Sciatic nerve (tissue), 2 donors: ENCODE data around the gene GPR137. TPM values are rescaled to one million over a fixed set of nuclear protein-coding genes. Genes with fewer than 3 reads are reported as not detected.

Experiments used
- ATAC-seq: fragments of 200-7000 bp; cut with Tn5 transposase; one replicate; pipeline ENCODE4 v1.9.1; 2020; ENCODE audit warnings: mild to moderate bottlenecking, moderate library complexity
- DNase-seq: peaks from one replicate; pipeline ENCODE4 v3.0.0-alpha.2; 2020; ENCODE audit warnings: low spot score
- intact Hi-C: fragments of 100-400 bp; cut with DNase I; formaldehyde crosslinking; loops from one replicate; pipeline ENCODE4 v1.14.2; 2022
- total RNA-seq: library from RNA; stranded (reverse); fragmentation: NEBNext Ultra II Directional; extraction: Animal tissue kit (Norgen Biotek cat#: 25700); gene quantifications from one replicate; pipeline ENCODE4 v1.2.1, GENCODE V29; 2021
- donor health status: DM: no; HTN: no; CAD: no.
- donor health status: DM: no; HTN: no; CAD: no.

Gene GPR137
- total RNA-seq, 1 donor from 2014 or later = 34.4 TPM

DNA sequence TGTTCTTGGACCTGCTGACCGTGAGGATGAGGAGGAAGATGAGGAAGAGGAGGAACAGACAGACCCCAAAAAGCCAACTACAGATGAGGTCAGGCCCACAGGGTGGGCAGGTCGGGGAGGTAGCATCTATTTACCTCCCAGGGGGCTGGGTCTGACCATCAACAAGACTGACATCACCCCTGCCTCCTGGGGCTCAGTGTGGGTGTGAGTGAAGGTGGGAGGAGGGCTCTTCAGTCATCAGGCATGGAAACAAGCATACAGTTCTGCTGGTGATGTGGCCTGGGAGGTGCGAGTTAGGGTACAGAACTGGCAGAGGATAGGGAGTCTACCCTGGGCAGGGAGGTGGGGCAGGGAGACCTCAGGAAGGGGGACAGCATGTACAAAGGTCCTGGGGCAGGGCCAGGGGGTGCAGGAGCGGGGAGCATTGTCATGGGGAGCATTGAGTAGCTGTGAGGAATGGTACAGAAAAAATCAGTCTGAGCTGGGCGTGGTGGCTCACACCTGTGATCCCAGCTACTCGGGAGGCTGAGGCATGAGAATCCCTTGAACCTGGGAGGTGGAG is 25.4 kb upstream of the GPR137 start:
- ATAC-seq (no peak), DNase-seq (no peak)
- intact Hi-C loops = no loop called here

DNA sequence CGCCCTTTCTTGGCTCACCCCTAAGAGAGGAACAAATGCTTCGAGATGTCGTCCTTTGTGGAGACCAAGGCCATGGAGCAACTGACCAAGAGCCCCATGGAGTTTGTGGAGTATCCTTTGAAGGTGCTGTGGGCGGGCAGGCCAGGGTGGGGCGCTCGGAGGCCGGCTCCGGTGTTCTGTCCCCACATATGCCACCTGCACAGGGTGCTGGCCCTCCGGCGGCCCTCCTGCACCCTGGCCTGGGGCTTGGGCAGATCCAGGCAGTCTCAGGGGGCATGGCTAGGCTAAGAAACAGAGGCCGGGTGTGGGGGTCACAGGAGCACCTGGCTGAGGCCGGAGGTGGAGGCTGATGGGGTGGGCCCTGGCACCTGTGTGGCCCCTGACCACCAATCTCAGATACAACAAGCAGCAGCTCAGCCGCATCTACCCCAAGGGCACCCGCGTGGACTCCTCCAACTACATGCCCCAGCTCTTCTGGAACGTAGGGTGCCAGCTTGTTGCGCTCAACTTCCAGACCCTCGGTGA is 24.0 kb upstream of the GPR137 start:
- intact Hi-C loops = no loop called here
- DNase-seq (no peak), ATAC-seq (no peak)

DNA sequence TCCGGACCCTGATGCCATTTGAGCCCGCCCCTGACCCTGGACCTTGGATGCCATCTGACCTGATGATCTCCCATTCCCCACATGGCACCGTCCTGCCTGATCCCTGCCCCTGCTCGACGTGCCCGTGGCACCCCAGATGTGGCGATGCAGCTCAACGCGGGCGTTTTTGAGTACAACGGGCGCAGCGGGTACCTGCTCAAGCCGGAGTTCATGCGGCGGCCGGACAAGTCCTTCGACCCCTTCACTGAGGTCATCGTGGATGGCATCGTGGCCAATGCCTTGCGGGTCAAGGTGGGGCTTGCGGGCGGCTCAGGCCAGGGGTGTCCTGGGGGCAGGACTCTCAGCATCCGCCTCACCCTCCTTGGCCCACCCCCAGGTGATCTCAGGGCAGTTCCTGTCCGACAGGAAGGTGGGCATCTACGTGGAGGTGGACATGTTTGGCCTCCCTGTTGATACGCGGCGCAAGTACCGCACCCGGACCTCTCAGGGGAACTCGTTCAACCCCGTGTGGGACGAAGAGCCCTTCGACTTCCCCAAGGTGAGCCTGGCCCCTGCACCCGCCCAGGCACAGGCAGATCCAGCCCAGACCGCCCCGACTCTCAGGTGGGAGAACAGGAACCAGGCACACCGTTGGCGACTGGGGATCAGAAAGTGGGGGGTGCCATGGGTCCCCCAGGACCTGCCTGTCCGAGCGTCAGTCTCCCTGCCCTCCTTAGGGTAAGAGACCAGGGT is 23.2 kb upstream of the GPR137 start:
- DNase-seq = no peak
- ATAC-seq = no peak
- intact Hi-C loops = no loop called here

DNA sequence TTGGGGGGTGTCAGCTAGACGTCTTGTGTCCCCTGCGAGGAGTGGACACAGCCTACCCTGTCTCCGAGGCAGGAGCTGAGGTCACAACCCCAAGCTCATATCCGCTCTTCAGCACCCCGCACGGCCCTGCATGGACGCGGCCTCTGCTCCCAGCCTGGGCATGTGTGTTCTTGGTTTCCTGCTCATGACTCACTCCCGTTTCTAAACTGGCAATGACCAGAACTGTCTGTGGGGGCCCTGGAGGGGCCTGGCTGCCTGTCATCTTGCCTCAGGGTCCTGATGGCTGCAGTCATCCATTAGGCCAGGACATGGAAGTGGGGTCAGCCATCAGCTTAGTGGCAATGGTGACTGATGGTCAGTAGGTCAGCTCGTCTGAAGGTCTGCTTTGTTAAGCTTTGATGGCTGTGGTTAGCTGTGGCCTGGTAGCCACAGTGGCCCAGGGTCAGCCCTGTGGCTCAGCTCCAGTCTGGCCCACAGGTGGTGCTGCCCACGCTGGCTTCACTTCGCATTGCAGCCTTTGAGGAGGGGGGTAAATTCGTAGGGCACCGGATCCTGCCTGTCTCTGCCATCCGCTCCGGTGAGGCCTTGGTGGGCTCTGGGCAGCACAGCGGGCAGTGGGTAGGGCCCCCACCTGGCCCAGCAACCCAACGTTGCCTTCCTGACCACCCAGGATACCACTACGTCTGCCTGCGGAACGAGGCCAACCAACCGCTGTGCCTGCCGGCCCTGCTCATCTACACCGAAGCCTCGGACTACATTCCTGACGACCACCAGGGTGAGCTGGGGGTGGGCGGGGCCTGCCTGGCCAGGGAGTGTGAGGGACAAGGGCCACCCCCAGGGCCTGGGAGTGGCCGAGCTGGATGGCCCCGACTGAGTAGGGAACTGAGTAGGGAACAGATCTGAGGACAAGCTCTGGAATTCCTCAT is 22.4 kb upstream of the GPR137 start:
- intact Hi-C loops = no loop called here
- no peak for ATAC-seq

DNA sequence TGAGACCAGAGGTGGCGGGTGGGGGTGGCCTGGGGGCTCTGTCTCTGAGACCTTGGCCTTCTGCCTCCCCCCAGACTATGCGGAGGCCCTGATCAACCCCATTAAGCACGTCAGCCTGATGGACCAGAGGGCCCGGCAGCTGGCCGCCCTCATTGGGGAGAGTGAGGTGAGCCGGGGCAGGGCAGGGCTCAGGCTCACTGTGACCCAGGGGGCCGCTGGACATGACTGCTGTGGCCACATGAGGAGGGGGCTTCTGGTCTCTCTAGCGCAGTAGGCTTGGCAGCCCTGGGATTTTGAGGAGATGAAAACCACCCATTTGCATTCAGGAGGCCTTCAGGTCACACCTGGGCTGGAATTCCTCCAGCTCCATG is 21.7 kb upstream of the GPR137 start:
- no peak for DNase-seq
- no peak for ATAC-seq

More for the DNA sequence above, 22.4 kb upstream of the GPR137 start:
- DNase-seq = no peak

DNA sequence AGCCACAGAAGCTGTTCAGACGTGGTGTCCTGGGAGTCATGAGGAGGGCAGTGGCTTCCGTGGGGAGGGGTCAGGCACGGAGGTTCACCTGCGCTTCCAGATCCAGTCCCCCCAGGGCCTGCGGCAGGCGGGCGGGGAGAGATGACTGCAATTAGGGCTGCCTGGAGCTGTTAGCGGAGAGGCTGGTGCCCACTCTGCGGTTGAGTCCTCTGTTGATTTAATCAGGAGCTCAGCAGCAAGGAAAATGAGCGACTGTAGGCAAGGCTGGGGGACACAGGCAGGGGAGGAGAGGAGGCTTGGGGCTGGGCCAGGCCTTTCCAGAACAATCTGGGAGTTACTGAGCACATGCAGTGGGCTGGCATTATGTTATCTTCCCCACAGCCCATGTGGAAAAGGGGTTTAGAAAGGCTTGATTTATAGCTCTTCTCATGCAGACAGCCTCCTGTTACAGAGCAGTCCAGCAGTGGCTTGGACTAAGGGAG is 21.2 kb upstream of the GPR137 start:
- ATAC-seq (no peak), DNase-seq (no peak)
- intact Hi-C loops = no loop called here

More for the DNA sequence above, 21.7 kb upstream of the GPR137 start:
- intact Hi-C loops = no loop called here

DNA sequence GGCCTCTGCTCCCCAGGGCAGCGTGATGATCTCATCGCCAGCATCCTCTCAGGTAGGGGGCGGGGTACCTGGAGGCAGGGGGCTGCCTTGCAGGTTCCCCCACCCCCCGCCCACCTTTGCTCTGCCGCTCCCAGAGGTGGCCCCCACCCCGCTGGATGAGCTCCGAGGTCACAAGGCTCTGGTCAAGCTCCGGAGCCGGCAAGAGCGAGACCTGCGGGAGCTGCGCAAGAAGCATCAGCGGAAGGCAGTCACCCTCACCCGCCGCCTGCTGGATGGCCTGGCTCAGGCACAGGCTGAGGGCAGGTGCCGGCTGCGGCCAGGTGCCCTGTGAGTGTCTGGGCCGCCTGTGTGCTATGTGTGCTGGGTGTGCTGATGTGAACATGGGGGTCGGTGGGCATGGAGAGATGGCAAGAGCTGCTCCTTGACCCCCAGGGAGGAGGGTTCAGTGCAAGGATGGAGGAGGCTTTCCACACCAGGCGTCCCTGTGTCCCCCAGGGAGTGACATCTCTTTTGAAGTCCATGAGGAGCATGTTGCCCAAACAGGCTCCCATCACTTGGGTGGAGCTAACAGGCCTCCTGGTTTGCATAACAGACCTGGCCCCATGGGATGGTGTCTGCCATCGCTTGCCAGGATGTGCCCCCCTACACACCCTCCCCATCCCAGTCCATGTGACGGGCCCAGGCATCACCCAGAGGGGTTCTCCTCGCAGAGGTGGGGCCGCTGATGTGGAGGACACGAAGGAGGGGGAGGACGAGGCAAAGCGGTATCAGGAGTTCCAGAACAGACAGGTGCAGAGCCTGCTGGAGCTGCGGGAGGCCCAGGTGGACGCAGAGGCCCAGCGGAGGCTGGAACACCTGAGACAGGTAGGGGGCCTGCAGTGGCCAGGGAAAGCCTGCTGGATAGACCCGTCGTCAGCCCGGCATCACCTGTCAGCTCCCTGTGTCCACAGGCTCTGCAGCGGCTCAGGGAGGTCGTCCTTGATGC is 20.2 kb upstream of the GPR137 start:
- intact Hi-C loops = no loop called here
- ATAC-seq (no peak), DNase-seq (no peak)

DNA sequence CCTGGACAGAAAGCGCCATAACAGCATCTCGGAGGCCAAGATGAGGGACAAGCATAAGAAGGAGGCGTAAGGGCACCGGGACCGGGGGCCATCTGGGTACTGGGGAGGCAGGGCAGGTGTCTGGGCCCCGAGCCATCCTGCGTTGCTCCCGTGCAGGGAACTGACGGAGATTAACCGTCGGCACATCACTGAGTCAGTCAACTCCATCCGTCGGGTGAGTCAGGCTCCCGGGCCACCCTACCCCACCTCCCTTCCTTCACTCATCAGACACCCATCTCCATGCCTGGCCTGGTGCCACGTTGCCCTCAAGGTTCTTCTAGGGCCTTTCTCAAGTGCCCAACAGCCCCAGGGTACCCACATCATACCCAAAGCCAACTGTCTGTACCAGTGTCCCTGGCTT is 19.3 kb upstream of the GPR137 start:
- intact Hi-C loops = no loop called here
- no peak for DNase-seq
- no peak for ATAC-seq

DNA sequence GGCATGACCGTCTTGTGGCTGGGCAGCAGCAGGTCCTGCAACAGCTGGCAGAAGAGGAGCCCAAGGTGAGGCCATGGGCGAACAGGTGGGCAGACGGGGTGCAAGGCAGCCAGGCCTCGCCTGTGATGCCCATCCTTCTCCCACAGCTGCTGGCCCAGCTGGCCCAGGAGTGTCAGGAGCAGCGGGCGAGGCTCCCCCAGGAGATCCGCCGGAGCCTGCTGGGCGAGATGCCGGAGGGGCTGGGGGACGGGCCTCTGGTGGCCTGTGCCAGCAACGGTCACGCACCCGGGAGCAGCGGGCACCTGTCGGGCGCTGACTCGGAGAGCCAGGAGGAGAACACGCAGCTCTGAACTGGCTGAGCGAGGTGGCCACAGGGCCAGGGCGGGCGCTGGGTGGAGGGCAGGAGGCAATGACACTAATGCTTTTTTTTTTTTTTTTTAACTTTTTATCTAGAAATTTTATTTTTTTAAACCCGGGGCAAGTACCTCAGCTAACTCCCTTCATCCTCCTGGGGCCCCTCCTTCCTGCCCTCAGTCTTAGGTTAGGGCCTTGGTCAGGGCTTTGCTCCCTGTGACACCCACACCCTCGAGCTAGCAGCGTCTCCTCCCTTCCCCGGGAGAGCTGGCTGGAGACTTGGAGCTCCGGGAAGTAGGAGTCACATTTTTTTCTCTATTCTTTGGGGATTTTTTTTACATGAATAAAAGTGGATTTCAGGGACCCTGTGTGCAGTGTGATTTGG is 18.3 kb upstream of the GPR137 start:
- intact Hi-C loops = no loop called here
- DNase-seq (no peak), ATAC-seq (no peak)

DNA sequence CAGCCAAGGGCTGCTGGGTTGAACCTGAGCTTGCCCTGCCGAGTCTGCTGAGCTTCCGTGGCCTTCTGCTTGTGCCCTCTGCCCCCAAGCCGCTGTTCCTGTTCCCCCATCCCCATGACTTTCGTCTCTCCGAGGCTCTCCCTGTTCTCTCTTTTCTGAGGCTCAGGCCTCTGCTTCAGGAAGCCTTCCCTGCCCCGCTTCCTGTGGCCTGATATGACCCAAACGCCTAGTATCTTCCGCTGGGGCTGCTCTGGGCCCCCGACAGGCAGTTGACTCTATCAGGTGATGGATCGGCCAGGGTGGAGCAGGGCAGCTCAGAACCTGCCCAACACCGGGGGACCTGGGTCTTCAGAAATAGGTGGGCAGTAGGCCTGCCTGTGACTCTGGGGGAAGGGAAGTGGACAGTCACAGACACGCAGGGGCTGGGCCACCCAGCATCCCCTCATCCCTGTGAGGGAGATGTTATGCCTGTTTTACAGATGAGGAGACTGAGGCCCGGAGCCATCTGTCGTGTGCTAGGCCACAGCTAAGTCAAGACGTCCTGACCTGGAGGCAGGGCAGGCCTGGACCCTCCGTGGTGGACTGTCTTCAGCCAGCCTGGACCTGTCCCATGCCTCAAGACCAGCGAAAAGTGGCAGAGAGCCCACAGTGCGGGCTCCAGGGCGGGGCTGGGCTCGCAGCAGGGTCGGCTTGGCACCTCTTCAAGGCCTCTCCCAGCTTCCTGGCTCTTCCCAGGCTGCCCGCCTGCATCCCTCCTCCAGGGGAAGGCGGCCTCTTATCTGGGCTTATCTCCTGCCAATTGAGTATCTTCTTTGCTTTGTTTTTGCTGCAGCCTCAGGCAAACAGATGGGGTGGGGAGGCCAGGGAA is 17.4 kb upstream of the GPR137 start:
- ATAC-seq = peak; percentile 0
- intact Hi-C loops = no loop called here
- DNase-seq = peak; percentile 81

DNA sequence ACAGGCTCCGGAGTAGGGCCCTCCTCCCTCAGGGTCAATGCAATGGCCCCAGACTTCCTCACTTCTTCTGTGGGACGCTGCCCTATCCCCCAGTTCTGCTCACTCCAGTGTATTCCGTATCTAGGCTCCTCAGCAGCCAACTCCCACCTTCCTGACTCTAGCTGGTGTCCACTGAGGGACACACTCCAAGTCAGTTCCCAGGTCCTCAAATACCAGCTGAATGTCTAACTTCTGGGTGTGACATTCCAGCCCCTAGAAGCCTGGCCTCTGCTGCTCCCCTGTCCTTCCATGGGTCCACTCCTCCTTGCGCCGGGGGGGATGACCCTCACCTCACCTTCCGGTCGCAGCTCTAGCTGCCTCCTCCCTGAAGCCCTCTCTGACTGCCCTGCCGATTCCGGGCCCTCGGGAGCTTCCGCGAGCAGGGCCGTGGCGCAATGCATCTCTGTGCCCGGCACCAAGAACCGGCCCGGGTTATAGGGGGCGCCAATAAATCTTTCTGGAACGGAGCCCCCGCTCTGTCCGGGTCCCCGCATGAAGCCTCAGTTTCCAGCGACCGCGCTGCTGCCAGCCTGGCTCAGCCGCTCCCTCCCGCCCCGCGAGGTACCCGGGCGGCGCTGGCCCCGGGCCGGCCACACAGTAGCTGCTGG is 16.6 kb upstream of the GPR137 start:
- intact Hi-C loops = no loop called here

DNA sequence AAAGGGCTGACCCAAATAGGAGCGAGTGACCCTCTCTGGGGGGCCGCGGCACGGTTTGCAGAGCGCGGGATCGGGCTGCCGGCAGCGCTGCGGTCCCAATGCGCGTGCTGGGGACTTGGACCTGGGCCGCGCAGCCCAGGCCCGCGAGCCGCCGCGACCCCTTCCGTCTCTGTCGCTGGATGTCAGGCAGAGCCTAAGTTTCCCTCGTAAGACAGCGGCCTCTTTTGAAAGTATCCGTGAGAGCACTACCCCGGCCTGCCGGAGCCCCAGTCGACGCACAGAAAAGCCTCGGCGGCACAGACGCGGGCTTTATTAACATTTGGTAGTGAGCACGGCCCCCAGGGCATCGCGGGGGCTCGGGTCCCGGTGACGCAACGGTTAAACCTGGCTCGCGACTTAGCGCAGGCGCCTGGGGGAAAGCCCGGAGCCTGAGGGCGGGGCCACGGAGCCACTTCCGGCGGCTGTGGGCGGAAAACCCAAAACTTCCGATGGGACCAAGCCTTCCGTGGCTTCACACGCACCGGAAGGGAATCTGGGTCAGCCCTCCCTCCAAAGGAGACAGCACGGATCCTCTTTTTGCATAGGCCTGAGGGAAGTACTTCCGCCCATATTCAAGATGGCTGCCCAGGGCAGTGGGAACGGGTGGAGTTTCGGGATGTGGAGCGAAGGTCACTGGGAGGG is 16.0 kb upstream of the GPR137 start:
- ATAC-seq (peak; percentile 92), DNase-seq (peak; percentile 98)
- intact Hi-C loops = no loop called here

More for the DNA sequence above, 16.6 kb upstream of the GPR137 start:
- ATAC-seq (peak; percentile 3), DNase-seq (no peak)

DNA sequence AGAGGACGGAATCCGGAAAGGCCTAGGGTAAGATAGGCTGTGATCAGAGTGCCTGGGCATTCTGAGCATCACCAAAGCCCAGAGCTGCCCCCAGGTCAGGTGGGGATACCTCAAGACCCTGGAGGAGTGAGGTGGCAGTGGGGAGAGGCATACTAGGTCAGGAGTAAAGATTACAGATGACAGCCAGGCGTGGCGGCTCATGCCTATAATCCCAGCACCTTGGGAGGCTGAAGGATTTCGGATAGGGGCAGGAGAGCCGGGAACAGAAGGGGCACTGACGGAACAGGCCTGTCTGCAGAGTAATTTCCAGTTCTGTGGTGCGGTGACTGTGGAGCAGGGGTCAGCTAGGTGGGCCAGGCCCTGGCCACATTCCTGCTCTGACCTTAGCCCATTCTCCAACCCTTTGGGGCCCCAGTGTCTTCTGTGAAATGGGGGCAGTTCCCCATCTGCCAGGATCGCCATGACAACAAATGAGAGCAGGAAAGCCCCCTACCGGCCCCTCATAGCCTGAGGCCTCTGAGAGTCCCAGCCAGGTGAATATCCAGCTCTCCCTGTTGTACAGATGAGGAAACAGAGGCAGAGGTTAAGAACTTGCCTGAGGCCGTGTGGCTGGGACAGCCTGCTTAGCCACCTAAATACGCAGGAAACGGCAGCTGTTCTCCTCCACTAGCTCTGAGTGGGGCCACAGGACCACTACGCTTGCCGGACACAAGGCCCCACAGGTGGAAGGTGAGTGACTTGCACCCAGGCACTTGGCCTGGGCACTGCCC is 10.4 kb upstream of the GPR137 start:
- intact Hi-C loops = no loop called here
- DNase-seq (no peak), ATAC-seq (no peak)

DNA sequence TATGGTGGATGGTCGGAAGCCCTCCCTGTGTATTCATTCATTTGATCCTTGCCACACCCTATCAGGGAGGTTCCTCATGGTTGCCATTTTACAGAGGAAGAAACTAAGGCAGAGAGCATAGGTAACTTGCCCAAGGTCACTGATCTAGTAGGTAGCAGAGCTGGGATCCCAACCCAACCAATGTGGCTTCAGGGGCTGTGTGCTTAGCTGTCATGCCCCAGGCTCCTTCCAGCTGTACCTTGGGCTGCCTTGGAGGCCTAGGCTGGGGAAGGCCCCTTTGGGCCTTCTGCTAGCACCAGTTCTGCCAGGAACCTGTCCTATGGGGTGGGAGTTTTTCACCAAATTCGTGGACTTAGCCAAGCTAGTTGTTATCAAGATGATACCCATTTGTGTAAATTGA is 9.8 kb upstream of the GPR137 start:
- intact Hi-C loops = no loop called here
- no peak for DNase-seq
- ATAC-seq = no peak
